ENCODE results near the gene AQP9.

GRCh38 chr15:58108117-58108516 is 30.1 kb upstream of the AQP9 start:
- no peak for TF ChIP-seq PATZ1 (CRISPR knock-in tag; IDR thresholded peaks at IDR 0.05; ENCODE audit: borderline replicate concordance)
- TF ChIP-seq ZC3H10 (CRISPR knock-in tag; IDR thresholded peaks at IDR 0.05): no peak
- TF ChIP-seq ZFP30 (CRISPR knock-in tag; IDR thresholded peaks at IDR 0.05): no peak
